Measurements from ENCODE around the gene ZBTB17.

Gene ZBTB17

GRCh38 chr1:15940110-15941043, 35.5 kb downstream of the ZBTB17 start:
- Histone ChIP-seq H3F3A (ENCODE audit: low read depth) (no peaks in the 10 kb centered on the region; the same call in 1 of the 2 replicates), H3K79me2 (ENCODE audit: insufficient read depth, low read length) (no peaks in the 10 kb centered on the region), H3K36me3 (ENCODE audit: insufficient read depth, low read length) (peaks cover 93% of the 10 kb centered on the region; the same call in 1 of the 2 replicates), H3K4me3 (ENCODE audit: low read length, poor library complexity, severe bottlenecking) (no peak overlapping the region), H3K27me3 (ENCODE audit: insufficient read depth, low read length, poor library complexity, severe bottlenecking) (no peaks in the 10 kb centered on the region), H4K20me1 (ENCODE audit: insufficient read depth, low read length, poor library complexity, severe bottlenecking) (peaks cover 2% of the 10 kb centered on the region), H3K9me3 (ENCODE audit: insufficient read depth, low read depth, low read length) (no peaks in the 10 kb centered on the region), H3K4me1 (ENCODE audit: insufficient read depth, low read length, poor library complexity, severe bottlenecking) (no peaks in the 10 kb centered on the region), H3K4me2 (ENCODE audit: low read depth, low read length, poor library complexity, severe bottlenecking) (no peak overlapping the region), H3K9ac (ENCODE audit: low read depth, low read length, poor library complexity, severe bottlenecking) (no peak overlapping the region), H3K9me2 (replicated peaks; ENCODE audit: low read depth, low read length) (no peaks in the 10 kb centered on the region), H2AFZ (ENCODE audit: low read length) (no peak overlapping the region)
- TF ChIP-seq CTCF (conservative IDR thresholded peaks at IDR 0.05; ENCODE audit: low read length), result no peak
- TF ChIP-seq EZH2phosphoT487 (IDR thresholded peaks at IDR 0.05; ENCODE audit: borderline replicate concordance), result no peak

- Histone ChIP-seq H3K4me2 (ENCODE audit: low read depth, low read length, poor library complexity, severe bottlenecking) (no peak overlapping the region), H3K79me2 (ENCODE audit: insufficient read depth, low read length) (no peaks in the 10 kb centered on the region), H3K4me1 (ENCODE audit: insufficient read depth, low read length, poor library complexity, severe bottlenecking) (no peaks in the 10 kb centered on the region), H3K27me3 (ENCODE audit: insufficient read depth, low read length, poor library complexity, severe bottlenecking) (no peaks in the 10 kb centered on the region), H3K4me3 (ENCODE audit: low read length, poor library complexity, severe bottlenecking) (no peak overlapping the region), H3K9me3 (ENCODE audit: insufficient read depth, low read depth, low read length) (no peaks in the 10 kb centered on the region), H3F3A (ENCODE audit: low read depth) (no peaks in the 10 kb centered on the region; the same call in 1 of the 2 replicates), H3K9me2 (replicated peaks; ENCODE audit: low read depth, low read length) (no peaks in the 10 kb centered on the region), H3K9ac (ENCODE audit: low read depth, low read length, poor library complexity, severe bottlenecking) (no peak overlapping the region), H4K20me1 (ENCODE audit: insufficient read depth, low read length, poor library complexity, severe bottlenecking) (no peaks in the 10 kb centered on the region), H3K36me3 (ENCODE audit: insufficient read depth, low read length) (peaks cover 93% of the 10 kb centered on the region; the same call in 1 of the 2 replicates), H2AFZ (ENCODE audit: low read length) (no peak overlapping the region)
- TF ChIP-seq EZH2phosphoT487 (IDR thresholded peaks at IDR 0.05; ENCODE audit: borderline replicate concordance) (no peak), CTCF (conservative IDR thresholded peaks at IDR 0.05; ENCODE audit: low read length) (no peak)
Observed at GRCh38 chr1:15939181-15940109, 36.5 kb downstream of the ZBTB17 start.

GRCh38 chr1:15938628-15939161, 37.2 kb downstream of the ZBTB17 start:
- H3K36me3 ChIP-seq (ENCODE audit: insufficient read depth, low read length), result peaks cover 93% of the 10 kb centered on the region; the same call in 1 of the 2 replicates

More at GRCh38 chr1:15938628-15939161, 37.2 kb downstream of the ZBTB17 start:
- Histone ChIP-seq H3F3A (ENCODE audit: low read depth) (no peaks in the 10 kb centered on the region; the same call in 1 of the 2 replicates), H3K4me1 (ENCODE audit: insufficient read depth, low read length, poor library complexity, severe bottlenecking) (no peaks in the 10 kb centered on the region), H4K20me1 (ENCODE audit: insufficient read depth, low read length, poor library complexity, severe bottlenecking) (no peaks in the 10 kb centered on the region), H3K9me3 (ENCODE audit: insufficient read depth, low read depth, low read length) (no peaks in the 10 kb centered on the region), H2AFZ (ENCODE audit: low read length) (no peak overlapping the region), H3K79me2 (ENCODE audit: insufficient read depth, low read length) (no peaks in the 10 kb centered on the region), H3K4me2 (ENCODE audit: low read depth, low read length, poor library complexity, severe bottlenecking) (no peak overlapping the region), H3K9me2 (replicated peaks; ENCODE audit: low read depth, low read length) (no peaks in the 10 kb centered on the region), H3K4me3 (ENCODE audit: low read length, poor library complexity, severe bottlenecking) (no peak overlapping the region), H3K27me3 (ENCODE audit: insufficient read depth, low read length, poor library complexity, severe bottlenecking) (no peaks in the 10 kb centered on the region), H3K9ac (ENCODE audit: low read depth, low read length, poor library complexity, severe bottlenecking) (no peak overlapping the region)
- no peak for TF ChIP-seq EZH2phosphoT487 (IDR thresholded peaks at IDR 0.05; ENCODE audit: borderline replicate concordance)
- TF ChIP-seq CTCF (conservative IDR thresholded peaks at IDR 0.05; ENCODE audit: low read length), result no peak

Measured in Loucy (cell line).